ENCODE results near the gene CES1.

- TF ChIP-seq CTCF (IDR thresholded peaks at IDR 0.05 in 8 of 11, conservative IDR thresholded peaks at IDR 0.05 in 3 of 11) (no peak), POLR2AphosphoS5 (IDR thresholded peaks at IDR 0.05) (no peak)
Measured at GRCh38 chr16:55756963-55757362, 75.9 kb downstream of the CES1 start.
